ENCODE results near the gene KAZN. TPM values are rescaled to one million over a fixed set of nuclear protein-coding genes. Genes with fewer than 3 reads are reported as not detected.

The KAZN gene
- total and polyA plus RNA-seq, 10 donors, result 20.0 to 245 (median 144) TPM

- H3K4me3 ChIP-seq, result no peak overlapping the region
- H3K27ac ChIP-seq, result no peak overlapping the region
- TF ChIP-seq, protein P1, sequence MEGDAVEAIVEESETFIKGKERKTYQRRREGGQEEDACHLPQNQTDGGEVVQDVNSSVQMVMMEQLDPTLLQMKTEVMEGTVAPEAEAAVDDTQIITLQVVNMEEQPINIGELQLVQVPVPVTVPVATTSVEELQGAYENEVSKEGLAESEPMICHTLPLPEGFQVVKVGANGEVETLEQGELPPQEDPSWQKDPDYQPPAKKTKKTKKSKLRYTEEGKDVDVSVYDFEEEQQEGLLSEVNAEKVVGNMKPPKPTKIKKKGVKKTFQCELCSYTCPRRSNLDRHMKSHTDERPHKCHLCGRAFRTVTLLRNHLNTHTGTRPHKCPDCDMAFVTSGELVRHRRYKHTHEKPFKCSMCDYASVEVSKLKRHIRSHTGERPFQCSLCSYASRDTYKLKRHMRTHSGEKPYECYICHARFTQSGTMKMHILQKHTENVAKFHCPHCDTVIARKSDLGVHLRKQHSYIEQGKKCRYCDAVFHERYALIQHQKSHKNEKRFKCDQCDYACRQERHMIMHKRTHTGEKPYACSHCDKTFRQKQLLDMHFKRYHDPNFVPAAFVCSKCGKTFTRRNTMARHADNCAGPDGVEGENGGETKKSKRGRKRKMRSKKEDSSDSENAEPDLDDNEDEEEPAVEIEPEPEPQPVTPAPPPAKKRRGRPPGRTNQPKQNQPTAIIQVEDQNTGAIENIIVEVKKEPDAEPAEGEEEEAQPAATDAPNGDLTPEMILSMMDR (IDR thresholded peaks at IDR 0.05 in 8 of 11, conservative IDR thresholded peaks at IDR 0.05 in 3 of 11), result no peak
- no peak for TF ChIP-seq POLR2A (IDR thresholded peaks at IDR 0.05)
- no peak for TF ChIP-seq POLR2AphosphoS5 (IDR thresholded peaks at IDR 0.05)
- H3K9me3 ChIP-seq, result no peaks in the 10 kb centered on the region
- DNase-seq, result no peak
- no peaks in the 10 kb centered on the region for H3K27me3 ChIP-seq (replicated peaks in 1 of 7)
- H3K4me1 ChIP-seq, result peaks cover 0 to 4% (median 0%) of the 10 kb centered on the region in 6 donors
- WGBS, 5 donors, result 83 to 92% (median 91%) methylated on average over 10 of the region's 10 CpGs
- intact Hi-C loops (cut with DNase I; ENCODE audit: low total_unique reads), result no loop called here
- no peaks in the 10 kb centered on the region for H3K36me3 ChIP-seq
Measured at GRCh38 chr1:14631421-14631820, 32.9 kb downstream of the KAZN start.

DNA sequence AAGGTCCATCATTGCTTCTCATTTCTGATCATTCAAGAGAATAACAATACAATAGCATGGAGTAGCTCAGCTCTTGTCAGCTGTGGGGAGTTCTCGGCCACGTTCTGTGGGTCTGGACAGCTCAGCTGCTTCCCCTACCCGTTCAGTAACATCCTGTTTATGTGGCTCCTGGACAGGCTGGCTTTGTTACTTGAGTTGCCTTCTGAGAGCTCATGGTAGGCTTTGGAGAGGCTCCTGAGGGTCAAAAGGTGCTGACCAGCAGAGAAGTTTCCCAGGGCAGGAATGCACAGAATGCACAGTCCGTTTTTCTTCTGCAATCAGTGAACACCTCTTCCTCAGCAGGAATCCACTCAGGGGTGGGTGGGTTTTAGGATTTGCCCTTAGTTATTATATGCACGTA, 36.0 kb downstream of the KAZN start:
- Histone ChIP-seq H3K4me3 (no peak overlapping the region), H3K27ac (no peak overlapping the region), H3K36me3 (no peaks in the 10 kb centered on the region), H3K4me1 (no peaks in the 10 kb centered on the region), H3K9me3 (no peaks in the 10 kb centered on the region), H3K27me3 (replicated peaks in 1 of 7) (no peaks in the 10 kb centered on the region)
- intact Hi-C loops (cut with DNase I; ENCODE audit: low total_unique reads), result no loop called here
- TF ChIP-seq, protein P1 (IDR thresholded peaks at IDR 0.05 in 8 of 11, conservative IDR thresholded peaks at IDR 0.05 in 3 of 11), result no peak
- TF ChIP-seq POLR2AphosphoS5 (IDR thresholded peaks at IDR 0.05) (no peak), POLR2A (IDR thresholded peaks at IDR 0.05) (no peak)
- 31 to 33% (median 32%) methylated on average over 5 of the region's 5 CpGs for WGBS, 5 donors
- no peak for DNase-seq

DNA sequence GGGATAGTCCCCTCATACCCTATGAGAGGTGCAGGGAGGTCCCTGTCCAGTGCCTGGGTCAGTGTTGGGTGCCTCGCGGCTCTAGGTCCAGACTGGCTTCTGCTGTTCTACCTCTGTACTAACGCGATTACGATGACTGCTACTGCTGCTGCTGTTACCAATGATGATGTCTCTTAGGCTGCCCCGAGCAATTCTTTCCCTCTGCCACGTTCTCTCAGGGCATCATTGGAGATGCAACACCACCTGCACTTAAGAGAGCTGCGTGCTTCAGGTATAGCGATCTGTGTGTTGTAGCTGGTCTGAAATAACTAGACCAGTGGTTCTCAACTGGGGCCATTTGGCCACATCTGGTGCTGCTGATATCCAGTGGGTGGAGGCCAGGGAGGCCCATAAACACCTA, 36.9 kb downstream of the KAZN start:
- H3K4me1 ChIP-seq, result no peaks in the 10 kb centered on the region
- no peaks in the 10 kb centered on the region for H3K36me3 ChIP-seq
- WGBS, 5 donors, result 89 to 96% (median 94%) methylated on average over 8 to 9 of the region's 9 CpGs
- intact Hi-C loops (cut with DNase I; ENCODE audit: low total_unique reads), result no loop called here
- no peaks in the 10 kb centered on the region for H3K27me3 ChIP-seq (replicated peaks in 1 of 7)
- no peak overlapping the region for H3K4me3 ChIP-seq
- no peak for DNase-seq
- H3K27ac ChIP-seq, result no peak overlapping the region
- TF ChIP-seq POLR2AphosphoS5 (IDR thresholded peaks at IDR 0.05) (no peak), POLR2A (IDR thresholded peaks at IDR 0.05) (no peak)
- TF ChIP-seq, protein P1 (IDR thresholded peaks at IDR 0.05 in 8 of 11, conservative IDR thresholded peaks at IDR 0.05 in 3 of 11), result no peak
- H3K9me3 ChIP-seq, result no peaks in the 10 kb centered on the region

DNA sequence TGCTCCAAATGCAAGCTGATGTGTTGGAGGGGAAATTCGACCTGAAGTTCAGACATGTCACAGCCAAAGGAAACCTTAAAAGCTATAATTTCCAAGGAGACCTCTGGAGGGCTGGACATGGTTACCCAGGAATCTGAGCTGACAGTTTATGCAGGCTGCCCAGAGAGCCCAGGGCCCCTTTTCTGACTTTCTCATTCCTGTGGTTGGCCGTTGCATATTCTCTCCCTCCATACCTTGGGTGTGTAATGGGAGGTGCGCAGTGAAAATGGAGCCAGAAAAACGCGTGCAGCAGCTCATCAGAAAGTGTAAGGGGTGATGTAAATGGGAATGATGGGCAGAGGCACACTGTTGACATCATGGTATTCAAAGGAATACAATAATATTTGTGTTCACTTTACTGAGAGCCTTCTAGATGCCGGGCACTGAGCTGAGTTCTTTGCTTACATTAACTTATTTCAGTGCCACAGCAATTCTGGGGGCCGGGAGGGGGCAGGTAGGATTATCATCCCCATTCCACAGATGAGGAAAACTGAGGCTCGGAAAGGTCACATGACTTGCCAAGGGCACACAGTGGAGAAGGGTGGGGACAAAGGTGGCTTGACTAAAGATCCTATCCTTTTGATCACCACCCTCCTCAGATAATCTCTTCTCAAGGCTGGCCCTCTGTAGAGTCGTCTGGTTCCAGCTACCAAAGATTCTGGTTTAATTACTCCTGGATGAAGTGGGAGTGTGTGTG, 38.6 kb downstream of the KAZN start:
- intact Hi-C loops (cut with DNase I; ENCODE audit: low total_unique reads), result no loop called here
- no peaks in the 10 kb centered on the region for H3K4me1 ChIP-seq
- H3K36me3 ChIP-seq, result no peaks in the 10 kb centered on the region
- H3K27me3 ChIP-seq (replicated peaks in 1 of 7), result no peaks in the 10 kb centered on the region
- no peak for DNase-seq
- TF ChIP-seq POLR2A (IDR thresholded peaks at IDR 0.05) (no peak), POLR2AphosphoS5 (IDR thresholded peaks at IDR 0.05) (no peak)
- TF ChIP-seq, protein P1 (IDR thresholded peaks at IDR 0.05 in 8 of 11, conservative IDR thresholded peaks at IDR 0.05 in 3 of 11), result no peak
- H3K4me3 ChIP-seq, result no peak overlapping the region
- no peak overlapping the region for H3K27ac ChIP-seq
- peaks cover 0 to 3% (median 0%) of the 10 kb centered on the region in 8 donors for H3K9me3 ChIP-seq
- WGBS, 5 donors, result 76 to 86% (median 84%) methylated on average over 9 of the region's 9 CpGs
